ELF-1 (cell line): ENCODE results near the gene ATXN1.
"Not testable (repeated sequence)": the region's sequence is repeated elsewhere in the genome, so short reads cannot be mapped to it uniquely, and the experiment has no call there.

ENCODE experiments used
- DNase-seq: peaks from one replicate; pipeline ENCODE4 v3.0.0-alpha.2; 2016; ENCODE audit warnings: low read depth, low spot score

Gene ATXN1

DNA sequence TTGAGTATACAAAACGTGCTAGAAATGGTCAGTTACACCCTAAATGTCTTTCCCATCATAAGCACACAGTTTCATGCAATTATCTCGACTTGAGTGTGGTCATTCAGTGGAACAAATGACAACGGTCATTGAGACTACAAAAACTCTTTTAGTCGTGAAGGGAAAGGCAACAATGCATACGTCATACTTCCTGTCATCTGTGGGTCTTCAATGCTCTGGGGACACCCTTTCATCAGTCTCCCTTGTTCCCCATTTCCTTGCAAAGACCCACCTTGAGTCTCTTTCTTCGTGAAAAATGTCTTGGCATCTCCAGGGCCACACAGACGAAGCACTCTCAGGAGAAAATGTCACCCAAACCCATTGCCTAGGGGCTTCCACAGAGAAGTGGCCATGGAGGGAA, 284.4 kb downstream of the ATXN1 start:
- no peak for DNase-seq

DNA sequence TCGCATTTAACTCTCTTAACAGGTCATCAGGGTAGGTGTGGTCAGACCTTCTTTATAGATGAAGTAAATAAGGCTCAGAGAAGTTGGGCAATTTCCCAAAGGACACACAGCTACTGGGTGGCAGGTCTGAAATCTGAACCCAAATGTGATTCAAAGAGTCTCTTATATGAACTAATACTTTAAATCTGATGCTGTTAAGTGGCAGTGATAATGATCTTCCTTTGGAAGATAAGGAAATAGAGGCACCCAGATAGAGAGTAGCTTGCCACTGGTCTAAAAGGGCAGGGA, 285.8 kb downstream of the ATXN1 start:
- no peak for DNase-seq

DNA sequence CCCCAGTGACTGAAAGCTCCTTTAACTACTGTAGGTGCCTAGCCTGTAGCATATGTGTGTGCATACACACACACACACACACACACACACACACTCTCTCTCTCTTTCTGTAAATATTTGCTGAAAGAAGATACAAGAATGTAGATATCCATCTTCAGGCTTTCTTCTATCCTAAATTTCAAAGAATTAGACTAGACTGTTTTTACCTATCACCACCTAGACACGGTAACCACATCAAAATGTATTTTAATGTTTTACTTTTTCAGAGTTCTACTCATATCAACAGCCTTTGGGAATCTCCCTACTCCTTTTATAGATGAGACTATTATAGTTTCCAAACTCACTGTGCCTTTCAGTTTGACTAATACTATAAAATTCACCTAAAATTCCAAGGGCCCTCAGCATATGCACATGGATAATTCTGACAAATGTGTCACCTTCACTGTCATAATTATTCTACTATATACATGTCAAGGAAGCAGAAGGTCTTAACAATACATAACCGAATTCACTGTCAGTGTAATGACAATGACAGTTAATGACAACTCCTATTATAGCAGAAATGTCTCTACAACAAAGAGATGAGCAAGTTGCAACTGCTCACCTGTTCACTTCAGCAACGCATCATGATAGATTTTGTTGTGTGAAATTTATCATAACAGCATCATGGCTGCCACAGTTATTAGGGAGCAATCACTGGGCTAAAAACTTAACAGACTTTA, 286.3 kb downstream of the ATXN1 start:
- DNase-seq = no peak

DNA sequence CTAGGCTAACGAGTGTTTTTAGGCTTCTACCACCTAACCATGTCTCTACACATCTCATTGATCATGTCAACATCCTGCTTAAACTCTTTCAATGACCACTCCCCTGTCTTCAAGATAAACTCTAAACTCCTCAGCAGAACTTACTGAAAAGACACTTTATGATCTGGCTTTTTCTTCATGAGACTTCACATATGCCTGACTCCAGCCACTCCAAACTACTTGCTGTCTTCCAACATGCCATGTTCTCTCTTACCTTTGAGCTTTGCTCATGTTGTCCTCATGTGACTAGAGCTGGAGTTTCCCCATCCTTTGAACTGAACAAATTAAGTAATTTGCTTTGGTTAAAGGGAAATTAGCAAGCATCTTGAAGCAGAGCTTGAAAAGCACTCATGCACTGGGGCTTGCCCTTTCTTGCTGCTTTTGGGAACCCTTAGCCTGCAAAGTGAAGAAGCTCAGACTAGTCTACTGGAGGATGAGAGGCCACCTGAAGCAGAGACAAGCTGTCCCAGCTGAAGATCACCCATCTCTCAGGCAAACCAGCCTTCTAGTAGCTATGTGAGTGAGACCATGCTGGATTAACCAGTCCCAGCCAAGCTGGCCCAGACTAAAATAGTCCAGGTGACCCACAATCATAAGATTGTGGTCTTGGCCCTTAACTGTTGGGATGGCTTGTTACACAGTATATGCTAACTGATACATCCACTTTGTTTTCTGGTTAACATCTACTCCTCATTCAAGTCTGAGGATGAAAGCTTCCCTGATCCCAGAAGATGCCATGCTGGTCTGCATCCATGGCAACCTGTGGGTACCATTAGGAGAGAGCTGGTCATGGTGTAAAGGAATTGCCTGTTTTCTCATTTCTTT, 287.1 kb downstream of the ATXN1 start:
- no peak for DNase-seq

DNA sequence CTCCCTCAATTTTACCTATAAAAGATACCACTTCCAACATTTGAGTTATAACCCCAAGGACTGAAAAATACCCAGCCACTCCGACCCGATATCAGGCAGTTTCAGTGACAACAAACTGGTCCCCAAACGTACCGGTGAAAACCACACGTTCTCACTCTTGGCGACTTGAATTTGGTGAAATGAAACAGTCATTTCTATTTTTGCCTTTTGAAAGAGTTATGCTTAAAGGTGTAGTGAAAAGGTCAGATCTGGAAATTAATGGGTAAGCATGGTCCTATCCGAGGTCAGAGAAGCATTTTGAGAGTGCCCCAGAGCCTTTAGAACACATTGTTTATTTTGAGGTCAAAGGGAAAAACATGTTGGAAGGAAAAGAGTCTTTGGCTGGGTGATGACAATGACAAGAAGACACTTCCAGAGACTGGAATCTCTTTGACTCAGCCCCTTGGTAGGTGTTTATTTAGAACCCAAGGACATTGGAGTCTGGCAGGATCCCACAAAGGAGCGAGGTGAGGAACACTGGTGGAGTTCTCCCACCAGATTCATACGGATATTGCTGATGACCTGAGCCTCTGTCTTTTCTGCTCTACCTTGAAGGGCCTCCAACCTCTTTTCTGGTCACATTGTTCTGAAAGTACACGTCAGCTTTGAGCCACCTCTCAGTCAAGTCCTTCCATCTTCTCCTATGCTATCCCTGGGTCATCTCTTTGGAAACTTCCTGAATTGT, 287.9 kb downstream of the ATXN1 start:
- DNase-seq = no peak

DNA sequence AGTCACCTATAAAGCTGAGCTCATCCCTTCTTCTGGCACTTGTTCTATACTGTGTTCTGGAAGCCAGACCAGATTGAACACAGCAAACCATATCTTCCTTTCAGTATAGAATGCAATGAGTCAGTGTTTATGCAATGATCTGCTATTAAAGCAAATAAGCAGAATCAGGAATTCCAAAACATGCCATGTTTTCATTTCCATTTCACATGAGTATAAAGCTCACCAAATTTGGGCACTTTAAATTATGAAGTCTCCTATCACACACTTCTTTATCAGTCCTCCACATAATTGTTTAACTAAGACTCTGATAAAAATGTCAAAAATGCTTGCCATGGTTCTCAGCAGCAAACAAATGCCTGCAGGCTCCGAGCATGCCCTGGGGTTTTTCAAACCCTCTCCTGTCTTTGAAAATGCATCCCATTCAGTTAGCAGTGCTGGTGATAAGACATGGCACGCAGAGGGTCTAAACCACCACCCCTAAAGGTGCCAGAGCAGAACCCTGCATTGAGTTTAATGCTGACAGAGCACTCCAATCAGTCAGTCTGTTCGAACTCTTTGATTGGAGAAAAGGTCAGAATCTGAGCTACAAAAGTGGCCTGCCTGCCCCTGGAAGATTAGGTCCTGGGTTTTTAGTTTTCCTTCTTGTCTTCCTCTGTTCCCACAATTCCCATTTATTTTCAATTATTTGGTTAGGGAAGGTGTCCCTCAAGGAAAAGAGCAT, 288.8 kb downstream of the ATXN1 start:
- DNase-seq = peak; percentile 26

DNA sequence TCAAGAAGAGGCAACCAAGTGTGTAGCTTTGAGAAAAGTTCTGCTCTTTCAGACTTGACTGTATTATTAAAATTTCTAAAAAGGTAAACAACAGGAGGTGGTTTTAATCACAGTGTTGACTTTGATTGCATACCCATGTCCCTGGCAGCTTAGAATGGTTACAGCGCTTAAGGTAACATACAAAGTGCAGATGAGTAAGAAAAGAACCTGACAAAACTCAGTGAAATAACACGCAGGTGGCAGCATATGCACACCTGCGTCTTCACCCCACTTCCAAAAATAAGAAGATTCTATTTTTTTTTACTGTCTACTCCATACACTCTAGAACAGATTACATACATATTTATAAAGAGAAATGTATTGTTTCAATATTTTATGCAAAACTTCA, 289.4 kb downstream of the ATXN1 start:
- no peak for DNase-seq

DNA sequence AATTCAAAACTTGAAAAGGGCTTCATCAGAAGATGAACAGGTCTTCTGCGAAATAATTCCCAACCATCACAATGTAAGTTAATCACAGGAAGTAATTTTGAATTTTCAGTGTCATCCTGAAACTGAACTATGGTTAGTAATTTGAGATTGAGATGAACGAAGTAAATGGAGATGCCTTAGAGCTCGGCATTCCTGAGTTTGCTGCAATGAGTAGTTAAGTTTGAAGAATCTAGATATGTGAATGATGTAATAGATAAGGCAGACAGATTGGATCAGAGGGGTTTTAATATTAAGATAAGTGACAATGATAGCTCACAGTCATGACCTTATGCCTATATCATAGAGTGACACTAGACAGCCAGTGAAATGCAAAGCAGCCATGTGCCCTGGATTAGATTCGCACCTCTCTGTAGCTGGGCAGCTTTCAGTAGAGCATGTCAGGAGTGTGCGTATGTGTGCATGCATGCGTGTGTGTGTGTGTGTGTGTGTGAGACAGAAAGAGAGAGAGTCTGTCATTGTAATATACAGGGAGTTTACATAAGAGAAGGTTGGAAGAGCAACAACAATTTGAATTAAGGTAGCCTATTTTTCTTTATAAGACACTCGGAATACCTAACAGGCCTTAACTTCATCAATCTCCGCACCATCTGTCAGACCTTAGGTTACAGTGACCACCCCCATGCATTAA, 289.9 kb downstream of the ATXN1 start:
- DNase-seq = no peak

DNA sequence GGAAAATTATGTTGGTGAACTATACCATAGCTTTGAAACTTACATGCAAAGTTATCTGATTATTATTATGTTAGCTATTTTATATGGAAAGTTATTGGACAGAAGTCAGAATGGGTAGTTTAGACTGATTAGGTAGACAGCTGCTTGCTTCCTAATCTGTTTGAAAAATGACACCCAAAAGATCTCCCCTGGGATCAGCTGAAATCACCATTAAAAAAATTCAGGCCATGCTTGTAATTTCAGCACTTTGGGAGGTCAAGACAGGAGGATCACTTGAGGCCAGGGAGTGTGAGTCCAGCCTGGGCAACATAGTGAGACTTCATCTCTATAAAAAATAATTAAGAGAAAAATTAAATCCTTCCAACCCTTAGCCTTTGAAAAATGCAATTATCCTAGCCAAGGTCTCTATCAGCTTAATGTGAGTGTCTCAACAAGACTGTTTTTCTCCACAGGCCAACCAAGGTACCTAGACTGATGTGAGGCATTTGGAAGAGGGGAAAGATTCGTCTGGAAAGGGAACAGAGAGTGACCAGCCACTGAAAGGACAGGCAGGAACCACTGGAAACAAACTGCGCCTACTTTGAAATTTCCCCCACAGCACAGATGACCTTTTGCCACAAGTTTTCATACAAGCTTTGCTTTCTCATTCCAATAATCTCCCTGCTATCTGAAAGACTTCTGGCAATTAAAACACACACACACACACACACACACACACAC, 290.6 kb downstream of the ATXN1 start:
- DNase-seq = no peak

DNA sequence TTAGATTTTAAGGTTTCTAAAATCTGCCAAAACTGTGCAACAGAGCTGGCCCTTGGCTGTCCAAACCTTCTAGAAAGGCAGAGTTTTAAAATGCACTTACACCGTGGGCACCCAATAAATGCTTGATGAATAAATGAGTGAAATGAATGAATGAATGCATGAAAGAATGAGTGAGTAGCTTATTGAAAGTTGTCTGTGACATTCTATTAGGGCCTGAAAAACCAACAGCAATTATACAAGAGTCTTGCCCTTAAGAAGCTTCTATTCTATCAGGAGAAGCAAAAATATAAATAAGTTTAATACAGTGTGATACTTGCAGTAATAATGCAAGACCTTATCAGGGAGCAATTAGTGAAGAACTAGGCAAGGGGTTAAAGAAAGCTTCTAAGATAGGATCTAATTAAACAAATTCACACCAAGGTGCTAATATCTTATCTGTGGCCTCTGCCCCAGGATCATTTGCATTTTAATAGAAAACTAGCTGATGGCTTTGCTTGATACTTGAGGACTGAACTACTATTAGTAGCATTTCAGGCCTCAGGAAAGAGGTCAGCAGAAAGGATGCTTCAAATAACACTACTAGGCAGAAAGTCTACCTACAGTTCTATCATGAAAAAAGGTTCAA, 292.2 kb downstream of the ATXN1 start:
- no peak for DNase-seq

DNA sequence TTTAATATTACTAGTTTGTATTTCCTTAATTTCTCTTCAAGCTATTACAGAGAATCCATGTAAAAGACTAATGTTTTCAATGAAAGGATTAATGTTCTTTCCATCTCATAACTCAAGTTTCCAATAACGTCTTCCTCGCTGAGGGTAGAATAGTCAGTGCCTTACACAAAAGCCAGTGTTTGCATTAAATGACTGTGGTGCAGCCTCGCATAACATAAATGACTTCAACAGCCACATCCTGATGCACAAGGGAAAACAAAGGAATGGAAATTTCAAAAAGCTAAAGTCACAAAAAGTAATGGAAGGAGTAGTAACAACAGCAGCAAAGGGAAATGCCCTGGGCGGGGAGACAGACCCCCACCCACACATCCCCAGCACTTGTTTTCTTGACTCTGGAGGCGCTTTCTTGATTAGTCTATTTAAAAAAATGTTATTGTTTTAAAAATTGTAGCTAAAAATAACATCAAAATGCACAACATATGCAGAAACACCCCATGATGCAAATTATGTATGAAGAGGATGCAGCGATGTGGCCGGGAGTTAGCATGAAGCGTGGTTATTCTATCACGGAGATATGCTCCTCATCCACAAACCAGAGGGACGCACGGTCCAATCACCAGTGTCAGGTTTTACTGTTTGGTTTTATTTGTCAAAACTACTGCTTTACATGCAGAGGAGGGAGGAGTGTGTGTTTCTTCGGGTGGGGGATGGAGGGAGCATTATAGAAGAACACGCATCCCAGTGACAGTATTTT, 294.3 kb downstream of the ATXN1 start:
- no peak for DNase-seq

DNA sequence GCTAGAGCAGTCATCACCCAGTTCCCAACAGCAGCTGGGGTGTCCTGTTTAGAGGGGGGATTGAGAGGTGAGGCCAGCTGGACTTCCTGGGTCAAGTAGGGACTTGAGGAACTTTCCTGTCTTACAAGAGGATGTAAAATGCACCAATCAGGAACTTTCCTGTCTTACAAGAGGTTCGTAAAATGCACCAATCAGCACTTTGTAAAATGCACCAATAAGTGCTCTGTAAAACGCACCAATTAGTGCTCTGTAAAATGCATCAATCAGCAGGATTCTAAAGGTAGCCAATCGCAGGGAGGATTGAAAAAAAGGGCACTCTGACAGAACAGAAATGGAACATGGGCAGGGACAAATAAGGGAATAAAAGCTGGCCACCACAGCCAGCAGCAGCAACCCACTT, 297.2 kb downstream of the ATXN1 start:
- DNase-seq = no peak

DNA sequence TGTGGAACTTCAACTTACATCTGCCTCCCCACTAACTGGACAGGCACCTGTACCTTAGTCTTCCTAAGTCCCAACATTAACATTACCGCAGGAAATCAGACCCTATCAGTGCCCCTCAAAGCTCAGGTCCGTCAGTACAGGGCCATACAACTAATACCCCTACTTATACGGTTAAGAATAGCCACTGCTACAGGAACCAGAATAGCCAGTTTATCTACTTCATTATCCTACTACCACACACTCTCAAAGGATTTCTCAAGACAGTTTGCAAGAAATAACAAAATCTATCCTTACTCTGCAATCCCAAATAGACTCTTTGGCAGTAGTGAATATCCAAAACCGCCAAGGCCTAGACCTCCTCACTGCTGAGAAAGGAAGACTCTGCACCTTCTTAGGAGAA, 298.0 kb downstream of the ATXN1 start:
- not testable (repeated sequence) for DNase-seq

DNA sequence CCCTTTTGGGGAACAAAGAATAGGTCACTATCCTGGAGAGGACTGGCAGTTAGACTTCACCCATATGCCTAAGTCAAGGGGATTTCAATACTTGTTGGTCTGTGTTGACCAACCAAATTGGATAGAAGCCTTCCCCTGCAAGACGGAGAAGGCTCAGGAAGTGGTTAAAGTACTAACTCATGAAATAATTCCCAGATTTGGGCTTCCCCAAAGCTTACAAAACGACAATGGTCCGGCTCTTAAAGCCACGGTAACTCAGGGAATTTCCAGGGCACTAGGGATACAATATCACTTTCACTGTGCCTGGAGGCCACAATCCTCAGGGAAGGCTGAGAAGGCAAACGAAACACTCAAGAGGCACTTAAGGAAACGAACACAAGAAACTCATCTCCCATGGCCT, 299.8 kb downstream of the ATXN1 start:
- DNase-seq = no peak

DNA sequence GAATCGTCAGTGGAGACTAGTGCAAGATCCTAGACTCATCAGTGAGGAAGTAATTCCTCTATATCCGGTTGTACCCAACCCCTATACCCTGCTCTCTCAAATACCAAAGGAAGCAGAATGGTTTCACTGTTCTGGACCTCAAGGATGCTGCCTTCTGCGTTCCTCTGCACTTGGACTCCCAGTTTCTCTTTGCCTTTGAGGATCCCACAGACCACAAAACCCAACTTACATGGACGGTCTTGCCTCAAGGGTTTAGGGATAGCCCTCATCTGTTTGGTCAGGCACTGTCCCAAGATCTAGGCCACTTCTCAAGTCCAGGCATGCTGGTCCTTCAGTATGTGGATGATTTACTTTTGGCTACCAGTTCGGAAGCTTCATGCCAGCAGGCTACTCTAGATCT, 301.8 kb downstream of the ATXN1 start:
- not testable (repeated sequence) for DNase-seq

DNA sequence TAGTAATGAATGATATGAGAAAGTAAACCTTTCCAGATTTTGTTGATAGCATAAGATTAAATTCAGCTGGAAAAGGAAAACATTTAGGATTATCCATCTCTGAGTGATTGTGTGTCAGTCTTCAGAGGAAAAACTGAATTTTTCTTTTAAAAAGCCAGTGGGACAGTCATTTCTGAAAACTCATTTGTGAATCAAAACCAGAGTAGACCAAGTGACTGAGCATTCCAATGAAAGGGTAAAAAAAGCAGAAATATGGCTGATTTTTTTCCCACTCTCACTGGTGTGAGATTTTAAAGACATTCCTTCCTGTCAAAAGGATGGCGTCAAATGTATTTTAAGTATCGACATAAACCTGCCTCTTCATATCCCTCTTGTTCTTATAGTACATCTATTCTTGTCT, 308.9 kb downstream of the ATXN1 start:
- no peak for DNase-seq

DNA sequence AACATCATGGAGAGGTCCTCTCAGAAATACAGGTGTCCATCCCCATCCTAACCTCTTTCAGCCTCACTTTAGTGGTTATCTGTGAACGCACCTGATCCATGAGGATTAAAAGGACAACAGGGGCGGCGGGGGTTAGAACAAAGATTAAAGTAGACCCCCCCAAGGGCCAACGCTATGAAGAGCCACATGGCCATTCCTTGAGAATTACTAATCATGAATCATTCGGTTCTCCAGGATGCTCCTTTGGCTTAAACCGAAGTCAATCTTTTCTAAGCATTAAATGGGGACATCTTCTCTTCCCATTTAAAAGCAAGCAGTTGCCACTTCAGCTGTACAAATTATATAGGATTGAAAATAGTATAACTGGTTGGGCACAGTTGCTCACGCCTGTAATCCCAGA, 310.4 kb downstream of the ATXN1 start:
- DNase-seq = no peak

DNA sequence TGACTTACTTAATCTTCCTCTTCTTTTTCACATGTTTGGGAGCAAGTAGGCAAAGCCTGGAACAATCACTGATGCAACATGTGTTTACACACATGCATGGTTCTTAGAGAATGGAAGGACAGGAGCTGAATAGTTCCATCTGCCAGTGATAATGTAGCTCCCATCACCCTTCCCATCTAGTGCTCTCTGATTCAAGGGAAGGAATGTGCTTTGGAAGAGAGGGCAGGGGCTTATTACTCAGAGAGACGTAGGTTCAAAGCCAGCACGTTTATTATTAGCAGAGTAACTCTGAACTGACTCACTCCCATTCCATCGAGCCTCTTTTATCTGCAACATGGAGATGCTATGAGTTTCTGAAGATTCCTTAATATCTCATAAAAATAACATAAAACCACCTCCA, 311.0 kb downstream of the ATXN1 start:
- DNase-seq = no peak

DNA sequence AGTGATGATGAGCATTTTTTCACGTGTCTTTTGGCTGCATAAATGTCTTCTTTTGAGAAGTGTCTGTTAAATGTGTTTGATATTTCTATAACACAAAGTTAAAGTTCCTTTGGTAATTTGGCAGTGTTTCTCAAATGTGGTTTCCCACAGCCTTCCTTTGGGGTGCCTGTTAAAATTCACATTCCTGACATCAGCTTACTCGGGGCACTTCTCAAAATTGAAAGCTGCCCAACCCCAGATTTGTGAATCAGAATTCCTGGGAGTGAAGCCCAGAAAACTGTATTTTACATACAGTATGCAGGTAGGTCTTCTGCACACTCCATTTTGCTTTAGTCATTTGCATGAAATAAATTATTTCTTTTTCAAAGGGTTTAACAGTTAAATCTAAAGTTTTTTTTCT, 315.0 kb downstream of the ATXN1 start:
- no peak for DNase-seq

DNA sequence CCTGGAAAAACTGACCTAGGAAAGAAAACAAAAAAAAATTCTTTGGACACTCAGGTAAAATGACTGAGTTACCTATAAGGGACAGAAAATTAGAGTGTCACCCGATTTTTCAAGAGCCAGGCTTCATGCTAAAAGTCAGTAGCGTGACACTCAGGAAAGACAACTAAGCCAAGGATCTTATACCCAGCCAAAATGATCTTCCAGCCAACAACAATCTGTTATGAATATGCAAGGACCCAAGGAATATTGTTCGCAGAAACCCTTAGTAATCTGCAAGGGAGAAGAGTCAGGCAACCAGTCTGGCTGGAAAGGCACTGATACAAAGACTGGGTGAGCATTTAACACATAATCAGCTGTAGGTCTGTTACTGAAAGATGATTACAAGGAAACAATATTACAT, 319.2 kb downstream of the ATXN1 start:
- DNase-seq = no peak
